H9 (cell line): ENCODE measurements around the gene PDZD2. TPM values are rescaled to one million over a fixed set of nuclear protein-coding genes. Genes with fewer than 3 reads are reported as not detected.

Experiments
- DNase-seq: peaks from one replicate; pipeline ENCODE4 v3.0.0-alpha.2; 2017
- H2AFZ ChIP-seq: one replicate; pipeline ENCODE4 v1.6.1; 2013; ENCODE audit warnings: mild to moderate bottlenecking, low read length, control low read depth, moderate library complexity
- H2AK5ac ChIP-seq: 2 replicates; pipeline ENCODE4 v1.6.1; 2013; ENCODE audit warnings: low read length, control low read depth, mixed read lengths; ENCODE audit not compliant: insufficient read length
- H2BK120ac ChIP-seq: one replicate; pipeline ENCODE4 v1.6.1; 2013; ENCODE audit warnings: low read depth, mild to moderate bottlenecking, low read length, control low read depth, inconsistent platforms; ENCODE audit not compliant: poor library complexity, severe bottlenecking
- H2BK12ac ChIP-seq: 2 replicates; pipeline ENCODE4 v1.6.1; 2013; ENCODE audit warnings: low read length, control low read depth, mixed read lengths, low read depth; ENCODE audit not compliant: insufficient read length
- H2BK15ac ChIP-seq: 2 replicates; pipeline ENCODE4 v1.6.1; 2013; ENCODE audit warnings: low read depth, low read length, control low read depth
- H2BK20ac ChIP-seq: one replicate; pipeline ENCODE4 v1.6.1; 2013; ENCODE audit warnings: low read depth, mild to moderate bottlenecking, low read length, control low read depth, inconsistent platforms; ENCODE audit not compliant: poor library complexity, severe bottlenecking
- H2BK5ac ChIP-seq: 2 replicates; pipeline ENCODE4 v1.6.1; 2013; ENCODE audit warnings: low read length, control low read depth, mixed read lengths; ENCODE audit not compliant: insufficient read length
- H3K14ac ChIP-seq: 2 replicates; pipeline ENCODE4 v1.6.1; 2013; ENCODE audit warnings: low read length, control low read depth; ENCODE audit not compliant: insufficient read depth
- H3K18ac ChIP-seq: 2 replicates; pipeline ENCODE4 v1.6.1; 2013; ENCODE audit warnings: low read depth, mild to moderate bottlenecking, mixed read lengths, low read length, control low read depth; ENCODE audit not compliant: insufficient read length
- H3K23ac ChIP-seq: 2 replicates; pipeline ENCODE4 v1.6.1; 2013; ENCODE audit warnings: low read length, control low read depth, mixed read lengths, low read depth; ENCODE audit not compliant: insufficient read length
- H3K23me2 ChIP-seq: 2 replicates; pipeline ENCODE4 v1.6.1; 2013; ENCODE audit warnings: low read depth, mild to moderate bottlenecking, mixed read lengths, low read length, control low read depth; ENCODE audit not compliant: insufficient read length, poor library complexity, severe bottlenecking
- H3K27ac ChIP-seq: 2 replicates; pipeline ENCODE4 v1.5.1; 2013; ENCODE audit warnings: low read length, control low read depth, mixed read lengths, low read depth; ENCODE audit not compliant: insufficient read length
- H3K27me3 ChIP-seq: 2 replicates; pipeline ENCODE4 v1.6.1; 2013; ENCODE audit warnings: low read length, control low read depth, inconsistent platforms; ENCODE audit not compliant: insufficient read depth
- H3K4ac ChIP-seq: 2 replicates; pipeline ENCODE4 v1.6.1; 2013; ENCODE audit warnings: low read depth, mild to moderate bottlenecking, control low read depth, inconsistent platforms, low read length, moderate library complexity
- H3K4me1 ChIP-seq: 2 replicates; pipeline ENCODE4 v1.6.1; 2013; ENCODE audit warnings: low read length, control low read depth, inconsistent platforms; ENCODE audit not compliant: insufficient read depth
- H3K4me2 ChIP-seq: 2 replicates; pipeline ENCODE4 v1.6.1; 2013; ENCODE audit warnings: low read length, control low read depth, mixed read lengths; ENCODE audit not compliant: insufficient read length, insufficient read depth
- H3K56ac ChIP-seq: 2 replicates; pipeline ENCODE4 v1.6.1; 2013; ENCODE audit warnings: low read depth, mild to moderate bottlenecking, mixed read lengths, low read length, control low read depth; ENCODE audit not compliant: insufficient read length
- H3K79me1 ChIP-seq: 2 replicates; pipeline ENCODE4 v1.6.1; 2013; ENCODE audit warnings: low read depth, mild to moderate bottlenecking, moderate library complexity, low read length, control low read depth, inconsistent platforms; ENCODE audit not compliant: insufficient read depth, poor library complexity, severe bottlenecking
- H3K79me2 ChIP-seq: 2 replicates; pipeline ENCODE4 v1.6.1; 2013; ENCODE audit warnings: low read length, control low read depth, inconsistent platforms; ENCODE audit not compliant: insufficient read depth
- H3K9ac ChIP-seq: 2 replicates; pipeline ENCODE4 v1.6.1; 2013; ENCODE audit warnings: low read length, control low read depth, mixed read lengths; ENCODE audit not compliant: insufficient read length; ENCODE audit errors: extremely low read depth
- H3K9me3 ChIP-seq: one replicate; pipeline ENCODE4 v1.6.1; 2013; ENCODE audit warnings: low read depth, low read length, inconsistent platforms; ENCODE audit not compliant: control insufficient read depth
- H3T11ph ChIP-seq: one replicate; pipeline ENCODE4 v1.6.1; 2013; ENCODE audit warnings: mild to moderate bottlenecking, low read length, control low read depth, inconsistent platforms
- H4K20me1 ChIP-seq: one replicate; pipeline ENCODE4 v1.6.1; 2013; ENCODE audit not compliant: control insufficient read depth, insufficient read length, insufficient read depth
- H4K5ac ChIP-seq: 2 replicates; pipeline ENCODE4 v1.6.1; 2013; ENCODE audit warnings: low read depth, mild to moderate bottlenecking, mixed read lengths, low read length, control low read depth; ENCODE audit not compliant: insufficient read length
- H4K8ac ChIP-seq: replicated peaks from 2 replicates; pipeline ENCODE4 v1.6.1; 2013; ENCODE audit warnings: low read length, control low read depth, mixed read lengths, low read depth; ENCODE audit not compliant: insufficient read length
- H4K91ac ChIP-seq: 2 replicates; pipeline ENCODE4 v1.6.1; 2013; ENCODE audit warnings: low read depth, mild to moderate bottlenecking, moderate library complexity, mixed read lengths, low read length, control low read depth; ENCODE audit not compliant: insufficient read length
- H3K27ac Mint-ChIP-seq, 3 experiments: 2 replicates in 2 of 3; 3 replicates in 1 of 3; pipeline ENCODE4 v1.8.0; 2020 to 2021; ENCODE audit warnings: mixed read lengths in 3 of 3, mild to moderate bottlenecking in 1 of 3, moderate library complexity in 1 of 3
- H3K27me3 Mint-ChIP-seq: 2 replicates; pipeline ENCODE4 v1.8.0; 2021; ENCODE audit warnings: low read depth, mild to moderate bottlenecking, moderate library complexity, mixed read lengths
- H3K36me3 Mint-ChIP-seq, 3 experiments: 2 replicates in 2 of 3; 3 replicates in 1 of 3; pipeline ENCODE4 v1.8.0; 2020 to 2021; ENCODE audit warnings: low read depth in 3 of 3, mixed read lengths in 3 of 3; ENCODE audit not compliant: insufficient read depth in 1 of 3
- H3K4me1 Mint-ChIP-seq, 2 experiments: 2 replicates each; pipeline ENCODE4 v1.8.0; 2020; ENCODE audit warnings: mixed read lengths in 2 of 2
- H3K4me3 Mint-ChIP-seq, 2 experiments: 2 replicates in 1 of 2; 3 replicates in 1 of 2; pipeline ENCODE4 v1.8.0; 2020 to 2021; ENCODE audit warnings: mild to moderate bottlenecking in 2 of 2, mixed read lengths in 2 of 2, moderate library complexity in 1 of 2
- H3K9me3 Mint-ChIP-seq, 2 experiments: 2 replicates in 1 of 2; 3 replicates in 1 of 2; pipeline ENCODE4 v1.8.0; 2020; ENCODE audit warnings: mild to moderate bottlenecking in 2 of 2, mixed read lengths in 2 of 2, moderate library complexity in 1 of 2
- CTCF ChIP-seq: fragments of 200-600 bp; sonication (generic); conservative IDR thresholded peaks from 3 replicates; pipeline ENCODE4 v1.8.0; 2021; ENCODE audit warnings: antibody characterized with exemption, mild to moderate bottlenecking
- WGBS: extraction: QIAGEN DNeasy Blood & Tissue Kit; methylation state at CpG from one replicate; pipeline ENCODE4 v1.1.7; 2013; ENCODE audit warnings: missing lambda C conversion rate, low lambda C conversion rate, mixed read lengths; ENCODE audit not compliant: insufficient read length; ENCODE audit errors: extremely low coverage; 5-methylcytosine and 5-hydroxymethylcytosine counted together
- total RNA-seq: library from RNA; stranded (reverse); gene quantifications from 2 replicates; pipeline ENCODE4 v1.2.1, GENCODE V29; 2021

PDZD2 gene
- total RNA-seq, 1 experiment from 2014 or later: 9.9 TPM

- Histone ChIP-seq H4K91ac (no peak overlapping the region), H3K23ac (no peak overlapping the region), H4K20me1 (no peaks in the 10 kb centered on the region), H3K9ac (no peak overlapping the region), H3K18ac (no peak overlapping the region), H2BK20ac (no peak overlapping the region), H3K27me3 (no peaks in the 10 kb centered on the region), H3K79me1 (no peaks in the 10 kb centered on the region), H2AK5ac (no peak overlapping the region), H3K14ac (no peak overlapping the region), H2BK12ac (no peak overlapping the region), H4K5ac (no peak overlapping the region), H3K4me1 (peaks cover 8% of the 10 kb centered on the region; the same call in 1 of the 2 replicates), H4K8ac (no peak overlapping the region), H3K9me3 (no peaks in the 10 kb centered on the region), H3K23me2 (no peaks in the 10 kb centered on the region), H3K56ac (no peak overlapping the region), H2BK5ac (no peak overlapping the region), H3K79me2 (no peaks in the 10 kb centered on the region), H3T11ph (no peak overlapping the region), H3K27ac (no peak overlapping the region), H2BK120ac (no peak overlapping the region), H3K4ac (no peak overlapping the region), H2BK15ac (no peak overlapping the region), H3K4me2 (no peak overlapping the region), H2AFZ (no peak overlapping the region)
- Mint-ChIP-seq H3K4me1 (peaks cover 22 to 23% of the 10 kb centered on the region in 2 experiments), H3K27ac (no peak overlapping the region), H3K36me3 (peaks cover 0 to 2% (median 0%) of the 10 kb centered on the region in 3 experiments; a peak in 2 of 7 replicates), H3K27me3 (peaks cover 1% of the 10 kb centered on the region), H3K9me3 (peaks cover 0 to 5% of the 10 kb centered on the region in 2 experiments; a peak in 2 of 5 replicates), H3K4me3 (no peak overlapping the region)
- no CpG with 5 or more reads among the region's 4 CpGs for WGBS
- DNase-seq: no peak
- no peak for TF ChIP-seq CTCF
These were observed 22.3 kb downstream of the PDZD2 start for GRCh38 chr5:31661257-31661656.
